CD4-positive, CD25-positive, alpha-beta regulatory T cell (primary cell): Measurements from ENCODE around the gene NPTX1. TPM values are rescaled to one million over a fixed set of nuclear protein-coding genes. Genes with fewer than 3 reads are reported as not detected.
"Not testable (repeated sequence)": the region's sequence is repeated elsewhere in the genome, so short reads cannot be mapped to it uniquely, and the experiment has no call there.

Experiments
- ATAC-seq, 2 donors: fragments of 150-1000 bp; cut with Tn5 transposase; one replicate each; pipeline ENCODE4 v1.10.0; 2021; ENCODE audit warnings: low read depth in 2 of 2, moderate number of reproducible peaks in 2 of 2, moderate library complexity in 1 of 2
- DNase-seq, 3 donors: peaks; one replicate each; pipeline versions ENCODE4 v3.0.0 to v3.0.0-alpha.2; 2012 to 2022; ENCODE audit warnings: mixed read lengths in 1 of 3
- H3K27ac ChIP-seq: one replicate; pipeline ENCODE4 v1.7.0; 2013; ENCODE audit warnings: mild to moderate bottlenecking, low read length; ENCODE audit not compliant: insufficient read depth, poor library complexity, severe bottlenecking
- H3K27me3 ChIP-seq: one replicate; pipeline ENCODE4 v1.7.0; 2013; ENCODE audit warnings: low read length; ENCODE audit not compliant: control insufficient read depth, insufficient read depth
- H3K36me3 ChIP-seq: one replicate; pipeline ENCODE4 v1.7.0; 2013; ENCODE audit warnings: mild to moderate bottlenecking, low read length, moderate library complexity; ENCODE audit not compliant: control insufficient read depth, insufficient read depth
- H3K4me1 ChIP-seq: 2 replicates; pipeline ENCODE4 v1.7.0; 2013; ENCODE audit warnings: mild to moderate bottlenecking, low read length; ENCODE audit not compliant: insufficient read depth, control insufficient read depth, poor library complexity, severe bottlenecking
- H3K4me3 ChIP-seq: one replicate; pipeline ENCODE4 v1.7.0; 2013; ENCODE audit warnings: low read depth, mild to moderate bottlenecking, low read length, moderate library complexity
- H3K9me3 ChIP-seq, 2 experiments: 1 replicate in 1 of 2; 2 replicates in 1 of 2; pipeline ENCODE4 v1.7.0; 2013; ENCODE audit warnings: low read length in 2 of 2, mild to moderate bottlenecking in 1 of 2, moderate library complexity in 1 of 2; ENCODE audit not compliant: control insufficient read depth in 2 of 2
- H3K27ac Mint-ChIP-seq, 3 donors: one replicate each; pipeline ENCODE4 v1.8.0; 2020 to 2022; ENCODE audit warnings: mild to moderate bottlenecking in 3 of 3, mixed read lengths in 3 of 3, moderate library complexity in 2 of 3
- H3K27me3 Mint-ChIP-seq: one replicate; pipeline ENCODE4 v1.8.0; 2022; ENCODE audit warnings: mild to moderate bottlenecking, mixed read lengths
- H3K36me3 Mint-ChIP-seq: one replicate; pipeline ENCODE4 v1.8.0; 2020; ENCODE audit warnings: mixed read lengths
- H3K4me1 Mint-ChIP-seq, 4 donors: one replicate each; pipeline ENCODE4 v1.8.0; 2020 to 2022; ENCODE audit warnings: mixed read lengths in 4 of 4, mild to moderate bottlenecking in 1 of 4
- H3K4me3 Mint-ChIP-seq, 4 donors: one replicate each; pipeline ENCODE4 v1.8.0; 2020 to 2022; ENCODE audit warnings: mild to moderate bottlenecking in 4 of 4, mixed read lengths in 4 of 4, moderate library complexity in 3 of 4
- H3K9me3 Mint-ChIP-seq, 7 donors: one replicate each; pipeline ENCODE4 v1.8.0; 2020 to 2022; ENCODE audit warnings: mixed read lengths in 7 of 7, mild to moderate bottlenecking in 3 of 7, moderate library complexity in 2 of 7
- polyA plus RNA-seq, 4 donors: library from polyadenylated mRNA; unstranded; fragments of 300-500 nt; fragmentation: Illumina TruSeq; gene quantifications; one replicate each; pipeline ENCODE4 v1.2.3, GENCODE V29; 2021
- total RNA-seq: library from RNA; stranded (reverse); gene quantifications from one replicate; pipeline ENCODE4 v1.2.3, GENCODE V29; 2022

Gene NPTX1
- total and polyA plus RNA-seq, 5 donors from 2014 or later, result 0.07 to 0.22 TPM; not detected in 3

DNA sequence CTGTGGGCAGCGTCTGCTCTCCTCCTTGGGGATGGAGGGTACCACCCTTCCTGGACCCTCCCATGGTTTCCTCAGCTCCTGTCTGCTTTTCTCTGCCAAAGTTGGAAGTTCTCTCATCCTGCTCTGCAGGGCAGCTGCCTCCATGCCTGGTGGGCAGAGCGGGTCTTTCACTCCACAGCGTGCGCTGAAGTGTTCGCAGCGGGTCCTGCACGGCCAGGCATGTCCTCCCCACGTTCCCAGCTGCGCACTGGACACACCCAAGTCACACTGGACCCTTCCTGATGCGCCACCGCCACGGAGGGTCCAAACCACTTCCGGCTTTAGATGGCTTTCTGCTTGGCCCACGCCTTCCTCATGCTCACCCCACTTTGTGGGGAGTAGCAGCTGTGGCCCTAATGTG lies 33.7 kb upstream of the NPTX1 start:
- DNase-seq, result no peak
- no peaks in the 10 kb centered on the region for H3K36me3 ChIP-seq
- no peak overlapping the region for H3K27ac Mint-ChIP-seq
- H3K27me3 ChIP-seq, result no peaks in the 10 kb centered on the region
- H3K27me3 Mint-ChIP-seq, result peaks cover 16% of the 10 kb centered on the region
- ATAC-seq, result no peak
- no peak overlapping the region for H3K4me3 Mint-ChIP-seq
- H3K9me3 Mint-ChIP-seq, result no peaks in the 10 kb centered on the region
- no peak overlapping the region for H3K27ac ChIP-seq
- H3K4me3 ChIP-seq, result no peak overlapping the region
- no peaks in the 10 kb centered on the region for H3K4me1 Mint-ChIP-seq
- H3K4me1 ChIP-seq, result no peaks in the 10 kb centered on the region
- no peaks in the 10 kb centered on the region for H3K9me3 ChIP-seq
- no peaks in the 10 kb centered on the region for H3K36me3 Mint-ChIP-seq

- Mint-ChIP-seq H3K4me3 (no peak overlapping the region), H3K36me3 (no peaks in the 10 kb centered on the region), H3K27me3 (peaks cover 18% of the 10 kb centered on the region), H3K9me3 (no peaks in the 10 kb centered on the region), H3K27ac (no peak overlapping the region), H3K4me1 (no peaks in the 10 kb centered on the region)
- Histone ChIP-seq H3K4me1 (no peaks in the 10 kb centered on the region), H3K27ac (no peak overlapping the region), H3K27me3 (no peaks in the 10 kb centered on the region), H3K9me3 (no peaks in the 10 kb centered on the region), H3K36me3 (no peaks in the 10 kb centered on the region), H3K4me3 (no peak overlapping the region)
- no peak for DNase-seq
- ATAC-seq, result no peak
These were observed 32.9 kb upstream of the NPTX1 start for GRCh38 chr17:80509311-80509710.

DNA sequence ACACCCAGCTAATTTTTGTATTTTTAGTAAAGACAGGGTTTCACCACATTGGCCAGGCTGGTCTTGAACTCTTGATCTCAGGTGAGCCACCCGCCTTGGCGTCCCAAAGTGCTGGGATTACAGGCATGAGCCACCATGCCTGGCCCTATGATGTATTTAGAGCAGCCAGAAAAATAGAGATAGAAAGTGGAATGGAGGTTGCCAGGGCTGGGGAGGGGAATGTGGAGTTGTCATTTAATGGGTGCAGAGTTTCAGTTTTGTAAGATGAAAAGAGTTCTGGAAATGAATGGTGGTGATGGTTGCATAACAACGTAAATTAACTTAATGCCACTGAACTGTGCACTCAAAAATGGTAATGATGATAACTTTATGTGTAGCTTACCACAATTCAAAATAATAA lies 31.6 kb upstream of the NPTX1 start:
- Mint-ChIP-seq H3K4me3 (no peak overlapping the region), H3K27me3 (peaks cover 18% of the 10 kb centered on the region), H3K4me1 (no peaks in the 10 kb centered on the region), H3K27ac (no peak overlapping the region), H3K36me3 (no peaks in the 10 kb centered on the region), H3K9me3 (no peaks in the 10 kb centered on the region)
- H3K27me3 ChIP-seq, result no peaks in the 10 kb centered on the region
- no peak overlapping the region for H3K4me3 ChIP-seq
- no peaks in the 10 kb centered on the region for H3K4me1 ChIP-seq
- no peak overlapping the region for H3K27ac ChIP-seq
- H3K9me3 ChIP-seq, result no peaks in the 10 kb centered on the region
- DNase-seq (no peak), ATAC-seq (no peak)
- H3K36me3 ChIP-seq, result no peaks in the 10 kb centered on the region

- H3K4me1 Mint-ChIP-seq, H3K9me3 Mint-ChIP-seq, H3K27me3 ChIP-seq, H3K27ac ChIP-seq, ATAC-seq, H3K36me3 Mint-ChIP-seq, H3K9me3 ChIP-seq, DNase-seq, H3K4me3 ChIP-seq, H3K4me1 ChIP-seq, H3K27ac Mint-ChIP-seq, H3K4me3 Mint-ChIP-seq, H3K36me3 ChIP-seq: not testable (repeated sequence)
- peaks cover 18% of the 10 kb centered on the region for H3K27me3 Mint-ChIP-seq
These were observed 30.8 kb upstream of the NPTX1 start for GRCh38 chr17:80507177-80507576.

GRCh38 chr17:80504686-80505413 lies 28.4 kb upstream of the NPTX1 start:
- DNase-seq, result no peak
- Histone ChIP-seq H3K9me3 (no peaks in the 10 kb centered on the region), H3K4me1 (no peaks in the 10 kb centered on the region), H3K27me3 (no peaks in the 10 kb centered on the region), H3K36me3 (no peaks in the 10 kb centered on the region), H3K27ac (no peak overlapping the region), H3K4me3 (no peak overlapping the region)
- Mint-ChIP-seq H3K27me3 (peaks cover 23% of the 10 kb centered on the region), H3K4me3 (no peak overlapping the region), H3K9me3 (peaks cover 0 to 4% (median 0%) of the 10 kb centered on the region in 7 donors), H3K27ac (no peak overlapping the region), H3K36me3 (no peaks in the 10 kb centered on the region), H3K4me1 (no peaks in the 10 kb centered on the region)
- ATAC-seq, result no peak

DNA sequence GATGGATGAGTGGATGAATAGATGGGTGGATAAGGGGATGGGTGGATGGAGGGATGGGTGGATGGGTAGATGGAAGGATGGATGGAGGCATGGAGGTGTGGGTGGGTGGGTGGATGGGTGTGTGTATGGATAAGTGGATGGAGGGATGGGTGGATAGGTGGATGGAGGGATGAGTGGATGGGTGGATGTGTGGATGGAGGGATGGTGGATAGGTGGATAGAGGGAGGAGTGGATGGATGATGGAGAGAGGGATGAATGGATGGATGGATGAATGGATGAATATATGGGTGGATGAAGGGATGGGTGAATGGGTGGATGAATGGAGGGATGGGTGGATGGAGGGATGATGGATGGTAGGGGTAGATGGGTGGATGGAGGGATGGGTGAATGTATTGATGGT lies 27.5 kb upstream of the NPTX1 start:
- H3K9me3 Mint-ChIP-seq, result peaks cover 0 to 4% (median 0%) of the 10 kb centered on the region in 7 donors
- H3K4me1 Mint-ChIP-seq, result no peaks in the 10 kb centered on the region
- Histone ChIP-seq H3K36me3 (no peaks in the 10 kb centered on the region), H3K4me3 (no peak overlapping the region), H3K27ac (no peak overlapping the region), H3K27me3 (no peaks in the 10 kb centered on the region), H3K4me1 (no peaks in the 10 kb centered on the region), H3K9me3 (no peaks in the 10 kb centered on the region)
- H3K4me3 Mint-ChIP-seq, result no peak overlapping the region
- no peak for ATAC-seq
- H3K27ac Mint-ChIP-seq, result no peak overlapping the region
- DNase-seq, result no peak
- peaks cover 25% of the 10 kb centered on the region for H3K27me3 Mint-ChIP-seq
- no peaks in the 10 kb centered on the region for H3K36me3 Mint-ChIP-seq

DNA sequence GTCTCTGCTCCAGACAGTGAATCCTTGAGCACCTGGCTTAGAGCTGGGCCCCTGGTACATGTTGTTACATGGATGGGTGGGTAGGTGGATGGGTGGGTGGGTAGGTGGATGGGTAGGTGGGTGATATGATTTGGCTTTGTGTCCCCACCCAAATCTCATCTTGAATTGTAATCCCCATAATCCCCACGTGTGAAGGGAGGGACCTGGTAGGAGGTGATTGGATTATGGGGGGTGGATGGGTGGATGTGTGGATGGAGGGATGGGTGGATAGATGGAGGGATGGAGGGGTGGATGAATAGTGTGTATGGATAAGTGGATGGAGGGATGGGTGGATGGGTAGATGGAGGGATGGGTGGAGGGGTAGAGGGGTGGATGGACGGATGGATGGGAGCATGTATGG lies 26.6 kb upstream of the NPTX1 start:
- Histone ChIP-seq H3K9me3 (no peaks in the 10 kb centered on the region), H3K36me3 (no peaks in the 10 kb centered on the region), H3K4me1 (no peaks in the 10 kb centered on the region), H3K27me3 (no peaks in the 10 kb centered on the region), H3K27ac (no peak overlapping the region), H3K4me3 (no peak overlapping the region)
- Mint-ChIP-seq H3K27me3 (peaks cover 22% of the 10 kb centered on the region), H3K27ac (no peak overlapping the region), H3K36me3 (no peaks in the 10 kb centered on the region), H3K9me3 (peaks cover 0 to 4% (median 0%) of the 10 kb centered on the region in 7 donors), H3K4me3 (no peak overlapping the region), H3K4me1 (no peaks in the 10 kb centered on the region)
- DNase-seq, result no peak
- no peak for ATAC-seq

- no peak overlapping the region for H3K27ac Mint-ChIP-seq
- Histone ChIP-seq H3K27ac (no peak overlapping the region), H3K36me3 (no peaks in the 10 kb centered on the region), H3K4me1 (peaks cover 4% of the 10 kb centered on the region), H3K27me3 (no peaks in the 10 kb centered on the region), H3K9me3 (no peaks in the 10 kb centered on the region), H3K4me3 (no peak overlapping the region)
- no peak for DNase-seq
- H3K27me3 Mint-ChIP-seq, result peaks cover 22% of the 10 kb centered on the region
- H3K4me3 Mint-ChIP-seq, result no peak overlapping the region
- H3K4me1 Mint-ChIP-seq, result peaks cover 0 to 3% (median 0%) of the 10 kb centered on the region in 4 donors
- H3K36me3 Mint-ChIP-seq, result no peaks in the 10 kb centered on the region
- H3K9me3 Mint-ChIP-seq, result peaks cover 0 to 4% (median 0%) of the 10 kb centered on the region in 7 donors
- no peak for ATAC-seq
These were observed 26.1 kb upstream of the NPTX1 start for GRCh38 chr17:80502578-80502877.
